ENCODE measurements around the gene CLCC1.
"Not testable (repeated sequence)": the region's sequence is repeated elsewhere in the genome, so short reads cannot be mapped to it uniquely, and the experiment has no call there.

The CLCC1 gene

GRCh38 chr1:108963052-108963686 lies at the start of gene CLCC1:
CLCC1 (minus strand) TSS chr1:108963484; CDS start chr1:108950437, 13,047 bp downstream.
- DNase-seq, result peak; percentile 92

- no peak for DNase-seq
These were observed 48.1 kb upstream of the CLCC1 start for GRCh38 chr1:109011335-109011734.

GRCh38 chr1:108996622-108997021 lies 33.3 kb upstream of the CLCC1 start:
- not testable (repeated sequence) for DNase-seq

- DNase-seq, result no peak
These were observed 19.8 kb upstream of the CLCC1 start for GRCh38 chr1:108983114-108983513.

- DNase-seq, result no peak
These were observed 13.4 kb upstream of the CLCC1 start for GRCh38 chr1:108976658-108977057.

- DNase-seq, result no peak
These were observed 9.7 kb upstream of the CLCC1 start for GRCh38 chr1:108972951-108973350.

GRCh38 chr1:108969346-108969745 lies 6.1 kb upstream of the CLCC1 start:
- no peak for DNase-seq

GRCh38 chr1:108962681-108963051 lies 618 bp downstream of the CLCC1 start:
- DNase-seq, result peak; percentile 27

- no peak for DNase-seq
These were observed 1.4 kb downstream of the CLCC1 start for GRCh38 chr1:108961752-108962486.

GRCh38 chr1:108961198-108961597 lies 2.1 kb downstream of the CLCC1 start:
- DNase-seq, result peak; percentile 46

GRCh38 chr1:108960719-108961118 lies 2.6 kb downstream of the CLCC1 start:
- DNase-seq, result no peak

- DNase-seq, result no peak
These were observed 5.4 kb downstream of the CLCC1 start for GRCh38 chr1:108957888-108958287.

- DNase-seq, result no peak
These were observed 7.4 kb downstream of the CLCC1 start for GRCh38 chr1:108955881-108956280.

- DNase-seq, result no peak
These were observed 8.2 kb downstream of the CLCC1 start for GRCh38 chr1:108955111-108955510.

GRCh38 chr1:108953452-108953851 lies 9.8 kb downstream of the CLCC1 start:
- DNase-seq, result no peak

GRCh38 chr1:108951242-108951641 lies 12.0 kb downstream of the CLCC1 start:
- no peak for DNase-seq

GRCh38 chr1:108949044-108949443 lies 14.2 kb downstream of the CLCC1 start:
- no peak for DNase-seq

GRCh38 chr1:108947871-108948525 lies 15.3 kb downstream of the CLCC1 start:
- no peak for DNase-seq

GRCh38 chr1:108936170-108936569 lies 27.1 kb downstream of the CLCC1 start:
- no peak for DNase-seq

- DNase-seq, result no peak
These were observed 29.3 kb downstream of the CLCC1 start for GRCh38 chr1:108933944-108934343.

- not testable (repeated sequence) for DNase-seq
These were observed 35.7 kb downstream of the CLCC1 start for GRCh38 chr1:108927565-108927964.

- no peak for DNase-seq
These were observed 37.4 kb downstream of the CLCC1 start for GRCh38 chr1:108925920-108926319.

GRCh38 chr1:108916788-108917187 lies 46.5 kb downstream of the CLCC1 start:
- DNase-seq, result no peak
